ENCODE data around the gene DPF1.

DNA sequence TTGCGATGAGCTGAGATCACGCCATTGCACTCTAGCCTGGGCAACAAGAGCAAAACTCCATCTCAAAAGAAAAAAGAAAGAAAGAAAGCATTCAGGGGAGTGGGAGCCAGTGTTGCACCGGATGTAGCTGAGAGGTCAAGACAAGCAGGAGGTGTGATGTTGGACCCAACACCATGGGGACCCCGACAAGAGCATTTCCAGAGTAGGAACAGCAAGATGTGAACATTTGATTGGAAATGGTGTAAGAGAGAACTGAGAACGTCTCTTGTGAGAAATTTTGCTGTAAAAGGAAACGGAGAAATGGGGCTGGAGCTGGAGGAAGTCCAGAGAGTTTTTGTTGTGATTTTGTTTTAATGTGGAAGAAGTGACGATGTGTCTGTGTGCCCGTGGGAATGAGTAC, 15.8 kb upstream of the DPF1 start:
- TF ChIP-seq SUZ12 (IDR thresholded peaks at IDR 0.05) (no peak), FOXK2 (IDR thresholded peaks at IDR 0.05) (no peak), BHLHE40 (IDR thresholded peaks at IDR 0.05; ENCODE audit: borderline replicate concordance) (no peak), FOXA1 (IDR thresholded peaks at IDR 0.05) (no peak), FOXM1 (IDR thresholded peaks at IDR 0.05; ENCODE audit: borderline replicate concordance) (no peak), TARDBP (IDR thresholded peaks at IDR 0.05) (no peak), SP1 (IDR thresholded peaks at IDR 0.05) (no peak), ARNT (IDR thresholded peaks at IDR 0.05) (no peak), ELF4 (IDR thresholded peaks at IDR 0.05) (no peak), NFRKB (IDR thresholded peaks at IDR 0.05) (no peak), HDGF (IDR thresholded peaks at IDR 0.05; ENCODE audit: borderline replicate concordance) (no peak)
- TF ChIP-seq, protein P1, sequence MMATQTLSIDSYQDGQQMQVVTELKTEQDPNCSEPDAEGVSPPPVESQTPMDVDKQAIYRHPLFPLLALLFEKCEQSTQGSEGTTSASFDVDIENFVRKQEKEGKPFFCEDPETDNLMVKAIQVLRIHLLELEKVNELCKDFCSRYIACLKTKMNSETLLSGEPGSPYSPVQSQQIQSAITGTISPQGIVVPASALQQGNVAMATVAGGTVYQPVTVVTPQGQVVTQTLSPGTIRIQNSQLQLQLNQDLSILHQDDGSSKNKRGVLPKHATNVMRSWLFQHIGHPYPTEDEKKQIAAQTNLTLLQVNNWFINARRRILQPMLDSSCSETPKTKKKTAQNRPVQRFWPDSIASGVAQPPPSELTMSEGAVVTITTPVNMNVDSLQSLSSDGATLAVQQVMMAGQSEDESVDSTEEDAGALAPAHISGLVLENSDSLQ (IDR thresholded peaks at IDR 0.05) = no peak

All from HEK293T (cell line).